ENCODE measurements around the gene SULT1E1.

Gene SULT1E1

DNA sequence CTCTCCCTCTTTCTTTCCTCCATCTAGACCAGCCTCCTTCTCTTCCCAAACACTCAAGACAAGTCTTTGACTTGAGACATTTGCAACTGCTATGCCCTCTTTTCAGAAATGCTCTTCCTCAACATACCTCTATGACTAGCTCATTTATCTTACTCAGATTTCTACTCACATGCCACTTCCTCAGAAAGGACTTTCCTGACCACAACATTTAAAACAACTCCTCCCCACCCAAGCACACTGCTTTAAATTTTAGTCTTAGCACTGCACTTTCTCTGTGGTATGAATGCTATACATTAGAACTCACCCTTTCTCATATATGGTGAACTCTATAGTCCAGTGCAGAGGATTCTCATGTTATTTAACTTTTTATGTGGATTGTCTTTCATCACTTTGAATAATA is 28.4 kb upstream of the SULT1E1 start:
- TF ChIP-seq, protein P1, sequence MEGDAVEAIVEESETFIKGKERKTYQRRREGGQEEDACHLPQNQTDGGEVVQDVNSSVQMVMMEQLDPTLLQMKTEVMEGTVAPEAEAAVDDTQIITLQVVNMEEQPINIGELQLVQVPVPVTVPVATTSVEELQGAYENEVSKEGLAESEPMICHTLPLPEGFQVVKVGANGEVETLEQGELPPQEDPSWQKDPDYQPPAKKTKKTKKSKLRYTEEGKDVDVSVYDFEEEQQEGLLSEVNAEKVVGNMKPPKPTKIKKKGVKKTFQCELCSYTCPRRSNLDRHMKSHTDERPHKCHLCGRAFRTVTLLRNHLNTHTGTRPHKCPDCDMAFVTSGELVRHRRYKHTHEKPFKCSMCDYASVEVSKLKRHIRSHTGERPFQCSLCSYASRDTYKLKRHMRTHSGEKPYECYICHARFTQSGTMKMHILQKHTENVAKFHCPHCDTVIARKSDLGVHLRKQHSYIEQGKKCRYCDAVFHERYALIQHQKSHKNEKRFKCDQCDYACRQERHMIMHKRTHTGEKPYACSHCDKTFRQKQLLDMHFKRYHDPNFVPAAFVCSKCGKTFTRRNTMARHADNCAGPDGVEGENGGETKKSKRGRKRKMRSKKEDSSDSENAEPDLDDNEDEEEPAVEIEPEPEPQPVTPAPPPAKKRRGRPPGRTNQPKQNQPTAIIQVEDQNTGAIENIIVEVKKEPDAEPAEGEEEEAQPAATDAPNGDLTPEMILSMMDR (IDR thresholded peaks at IDR 0.05; ENCODE audit: unreplicated experiment in 3 of 3): no peak
- Mint-ChIP-seq H3K36me3 (ENCODE audit: low read depth) (no peaks in the 10 kb centered on the region), H3K4me1 (peaks cover 5% of the 10 kb centered on the region), H3K4me3 (no peak overlapping the region), H3K27me3 (ENCODE audit: low read depth) (no peaks in the 10 kb centered on the region), H3K27ac (peak overlapping the region in 2 of 3 experiments; percentile 4 to 15), H3K9me3 (peaks cover 5% of the 10 kb centered on the region)

- H3K36me3 Mint-ChIP-seq (ENCODE audit: low read depth): no peaks in the 10 kb centered on the region
- peaks cover 5% of the 10 kb centered on the region for H3K9me3 Mint-ChIP-seq
- peaks cover 12% of the 10 kb centered on the region for H3K4me1 Mint-ChIP-seq
- no peaks in the 10 kb centered on the region for H3K27me3 Mint-ChIP-seq (ENCODE audit: low read depth)
- TF ChIP-seq, protein P1 (IDR thresholded peaks at IDR 0.05; ENCODE audit: unreplicated experiment in 3 of 3): no peak
- H3K27ac Mint-ChIP-seq: peak overlapping the region in 1 of 3 experiments; percentile 5
- no peak overlapping the region for H3K4me3 Mint-ChIP-seq
These were observed 22.2 kb upstream of the SULT1E1 start for GRCh38 chr4:69882150-69882549.

GRCh38 chr4:69881173-69881773 is 21.3 kb upstream of the SULT1E1 start:
- Mint-ChIP-seq H3K27me3 (ENCODE audit: low read depth) (no peaks in the 10 kb centered on the region), H3K36me3 (ENCODE audit: low read depth) (no peaks in the 10 kb centered on the region), H3K4me3 (no peak overlapping the region), H3K4me1 (peaks cover 18% of the 10 kb centered on the region), H3K9me3 (peaks cover 5% of the 10 kb centered on the region), H3K27ac (peak overlapping the region in 2 of 3 experiments; percentile 39 to 93)
- TF ChIP-seq, protein P1 (IDR thresholded peaks at IDR 0.05; ENCODE audit: unreplicated experiment in 3 of 3): peak; percentile 90 to 94 (median 91)

GRCh38 chr4:69878250-69878649 is 18.3 kb upstream of the SULT1E1 start:
- Mint-ChIP-seq H3K4me1 (peaks cover 32% of the 10 kb centered on the region), H3K36me3 (ENCODE audit: low read depth) (no peaks in the 10 kb centered on the region), H3K27ac (peak overlapping the region; percentile 90 to 93 (median 92)), H3K9me3 (no peaks in the 10 kb centered on the region), H3K4me3 (peak overlapping the region in 1 of 3 experiments; percentile 24), H3K27me3 (ENCODE audit: low read depth) (no peaks in the 10 kb centered on the region)
- TF ChIP-seq, protein P1 (IDR thresholded peaks at IDR 0.05; ENCODE audit: unreplicated experiment in 3 of 3): no peak

DNA sequence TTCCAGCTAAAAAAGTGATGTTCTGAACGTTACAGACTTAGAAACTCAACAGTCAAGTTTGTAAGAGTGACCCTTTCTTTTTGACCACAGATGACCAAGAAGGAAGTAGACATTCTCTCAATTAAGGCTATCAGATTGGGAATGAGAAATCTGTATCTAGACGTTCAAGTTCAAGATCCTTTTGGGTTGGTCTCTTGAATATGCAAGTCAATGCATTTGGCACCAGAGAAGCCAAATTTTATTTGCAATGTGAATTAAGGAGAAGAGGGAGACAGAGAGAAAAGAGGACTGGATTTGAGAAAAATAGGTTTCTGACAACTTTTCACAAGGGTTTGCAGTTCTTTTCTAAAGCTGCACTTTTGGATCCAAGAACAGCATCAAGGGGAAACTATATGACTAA is 17.5 kb upstream of the SULT1E1 start:
- Mint-ChIP-seq H3K9me3 (peaks cover 5% of the 10 kb centered on the region), H3K27ac (peak overlapping the region; percentile 93 to 96 (median 95)), H3K4me3 (peak overlapping the region in 1 of 3 experiments; percentile 17)

More for the DNA sequence above, 17.5 kb upstream of the SULT1E1 start:
- TF ChIP-seq, protein P1 (IDR thresholded peaks at IDR 0.05; ENCODE audit: unreplicated experiment in 3 of 3): no peak
- Mint-ChIP-seq H3K4me1 (peaks cover 32% of the 10 kb centered on the region), H3K36me3 (ENCODE audit: low read depth) (no peaks in the 10 kb centered on the region), H3K27me3 (ENCODE audit: low read depth) (no peaks in the 10 kb centered on the region)
